Measurements from ENCODE around the gene LY6G6F.

LY6G6F gene

DNA sequence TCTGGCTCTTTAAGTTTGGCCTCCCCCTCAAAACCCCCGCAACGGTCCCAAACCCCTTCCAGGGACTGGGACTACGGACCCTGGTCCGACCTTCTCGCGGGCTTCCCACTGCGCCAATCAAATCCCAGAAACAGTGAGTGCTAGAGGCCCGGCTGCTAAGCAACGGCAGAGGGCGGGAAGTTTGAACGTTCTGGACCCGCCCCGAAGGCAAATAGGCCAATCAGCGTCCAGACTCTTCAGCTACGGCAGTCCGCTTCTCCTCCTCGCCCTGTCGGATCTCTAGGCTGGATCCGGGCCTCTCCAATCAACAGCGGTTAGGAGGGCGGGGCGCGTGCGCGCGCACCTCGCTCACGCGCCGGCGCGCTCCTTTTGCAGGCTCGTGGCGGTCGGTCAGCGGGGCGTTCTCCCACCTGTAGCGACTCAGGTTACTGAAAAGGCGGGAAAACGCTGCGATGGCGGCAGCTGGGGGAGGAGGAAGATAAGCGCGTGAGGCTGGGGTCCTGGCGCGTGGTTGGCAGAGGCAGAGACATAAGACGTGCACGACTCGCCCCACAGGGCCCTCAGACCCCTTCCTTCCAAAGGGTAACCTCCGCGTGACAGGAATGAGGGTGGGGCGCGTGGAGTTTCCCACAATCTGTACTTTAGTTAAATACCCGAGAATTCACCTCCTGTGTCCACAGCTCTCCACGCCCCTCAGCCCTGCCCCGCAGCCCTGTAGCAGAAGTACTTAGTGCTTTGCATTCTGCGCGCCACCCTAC lies 33.2 kb downstream of the LY6G6F start, which contains the start of gene MSH5:
TSS of gene MSH5 (plus strand) at position 367 of the 758 bp plus-strand sequence. CDS start 462 bp downstream, outside the sequence.
- DNase-seq (ENCODE audit: low spot score) = peak; percentile 94

DNA sequence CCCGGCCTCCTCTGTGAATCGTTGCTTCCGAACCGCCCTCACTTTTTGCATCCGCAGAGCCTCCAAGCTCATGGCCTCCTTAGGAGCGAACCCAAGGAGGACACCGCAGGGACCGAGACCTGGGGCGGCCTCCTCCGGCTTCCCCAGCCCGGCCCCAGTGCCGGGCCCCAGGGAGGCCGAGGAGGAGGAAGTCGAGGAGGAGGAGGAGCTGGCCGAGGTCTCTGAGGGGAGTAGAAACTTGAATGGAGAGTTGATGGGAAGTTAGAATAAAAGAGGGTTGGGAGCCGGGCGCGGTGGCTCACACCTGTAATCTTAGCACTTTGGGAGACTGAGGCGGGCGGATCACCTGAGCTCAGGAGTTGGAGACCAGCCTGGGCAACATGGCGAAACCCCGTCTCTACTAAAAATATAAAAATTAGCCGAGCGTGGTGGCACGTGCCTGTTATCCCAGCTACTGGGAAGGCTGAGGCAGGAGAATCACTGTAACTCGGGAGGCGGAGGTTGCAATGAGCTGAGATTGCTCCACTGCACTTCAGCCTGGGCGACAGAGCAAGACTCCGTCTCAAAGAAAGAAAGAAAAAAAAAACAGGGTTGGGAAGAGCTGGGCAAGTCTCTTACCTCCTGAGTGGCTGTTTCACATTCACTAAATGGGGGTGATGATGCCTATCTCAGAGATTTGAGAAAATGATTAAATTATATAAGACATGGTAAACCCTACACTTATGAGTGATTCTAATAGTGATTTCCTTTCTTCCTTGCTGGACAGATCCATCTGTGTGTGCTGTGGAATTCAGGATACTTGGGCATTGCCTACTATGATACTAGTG lies 33.9 kb downstream of the LY6G6F start:
- DNase-seq (ENCODE audit: low spot score) = no peak

DNA sequence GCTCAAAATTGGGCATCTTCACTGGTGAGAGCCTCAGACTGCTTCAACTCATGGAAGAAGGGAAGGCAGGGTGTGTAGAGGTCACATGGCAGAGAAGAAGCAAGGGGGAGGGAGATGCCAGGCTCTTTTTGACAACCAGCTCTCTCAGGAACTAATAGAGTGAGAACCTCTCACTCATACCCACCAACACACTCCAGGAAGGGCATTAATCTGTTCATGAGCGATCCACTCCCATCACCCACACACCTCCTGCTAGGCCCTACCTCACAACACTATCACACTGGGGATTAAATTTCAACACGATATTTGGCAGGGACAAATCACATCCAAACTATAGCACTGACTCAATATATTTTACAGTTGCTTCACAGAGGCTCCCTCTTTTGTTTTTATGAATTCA lies 35.1 kb downstream of the LY6G6F start:
- no peak for DNase-seq (ENCODE audit: low spot score)

DNA sequence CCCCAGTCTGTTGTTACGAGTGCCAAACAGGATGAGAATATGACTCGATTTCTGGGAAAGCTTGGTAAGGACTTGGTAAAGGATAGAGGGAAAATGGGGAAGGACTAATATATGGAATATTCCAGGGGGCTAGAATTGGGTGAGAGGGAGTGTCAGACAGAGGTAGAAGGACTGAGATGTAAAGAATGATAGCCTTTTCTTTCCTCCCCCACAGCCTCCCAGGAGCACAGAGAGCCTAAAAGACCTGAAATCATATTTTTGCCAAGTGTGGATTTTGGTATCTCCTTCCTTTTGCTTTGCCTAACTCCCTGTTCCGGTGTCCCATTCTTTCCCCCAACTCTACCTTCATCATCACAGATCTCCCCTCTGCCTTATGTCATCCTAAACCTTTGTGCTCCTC lies 36.2 kb downstream of the LY6G6F start:
- DNase-seq (ENCODE audit: low spot score) = no peak

DNA sequence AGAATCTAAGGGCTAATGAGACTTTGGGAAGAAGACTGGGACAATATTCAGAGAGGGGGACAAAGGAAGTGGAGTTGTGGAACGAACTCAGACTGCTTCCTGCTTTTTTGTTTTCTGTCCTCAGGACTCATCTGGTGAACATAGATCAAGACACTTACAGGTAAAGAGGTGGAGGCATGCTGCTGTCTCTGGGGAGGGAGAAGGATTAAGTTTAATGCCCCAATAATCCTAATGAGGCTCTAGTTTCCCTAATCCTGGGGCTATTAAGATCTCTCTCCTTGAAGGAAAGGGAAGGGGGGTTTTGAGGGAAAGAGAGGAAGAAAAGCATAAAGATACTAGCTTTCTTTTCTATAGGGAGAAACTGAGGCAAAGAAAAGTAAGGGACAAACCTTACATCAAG lies 37.8 kb downstream of the LY6G6F start:
- peak; percentile 60 for DNase-seq (ENCODE audit: low spot score)

DNA sequence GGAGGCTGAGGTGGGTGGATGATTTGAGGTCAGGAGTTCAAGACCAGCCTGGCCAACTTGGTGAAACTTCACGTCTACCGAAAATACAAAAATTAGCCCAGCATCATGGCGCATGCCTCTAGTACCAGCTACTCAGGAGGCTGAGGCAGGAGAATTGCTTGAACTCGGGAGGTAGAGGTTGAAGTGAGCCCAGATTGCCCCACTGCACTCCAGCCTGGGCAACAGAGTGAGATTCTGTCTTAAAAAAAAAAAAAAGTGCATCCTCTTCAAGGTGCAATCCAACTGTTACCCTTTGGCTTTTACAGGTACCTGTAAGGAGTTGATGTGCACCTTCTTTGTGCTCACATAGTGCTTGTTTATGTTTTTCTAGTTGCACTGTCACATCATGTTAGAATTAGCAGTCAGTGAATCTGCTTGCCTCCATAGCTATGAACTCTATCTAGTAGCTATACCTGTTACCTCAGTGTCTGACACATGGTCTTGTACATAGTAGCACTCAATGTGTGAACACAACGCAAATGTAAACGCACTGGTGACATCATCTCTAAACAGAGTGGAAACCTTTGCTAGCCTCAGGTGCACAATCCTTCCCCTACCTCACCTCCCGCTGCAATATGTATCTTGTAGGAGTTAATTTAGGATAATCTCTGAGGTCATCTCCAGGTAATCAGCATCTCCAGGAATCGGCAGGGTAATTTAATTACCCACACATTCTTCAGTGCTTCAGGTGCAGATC lies 42.8 kb downstream of the LY6G6F start:
- no peak for DNase-seq (ENCODE audit: low spot score)

DNA sequence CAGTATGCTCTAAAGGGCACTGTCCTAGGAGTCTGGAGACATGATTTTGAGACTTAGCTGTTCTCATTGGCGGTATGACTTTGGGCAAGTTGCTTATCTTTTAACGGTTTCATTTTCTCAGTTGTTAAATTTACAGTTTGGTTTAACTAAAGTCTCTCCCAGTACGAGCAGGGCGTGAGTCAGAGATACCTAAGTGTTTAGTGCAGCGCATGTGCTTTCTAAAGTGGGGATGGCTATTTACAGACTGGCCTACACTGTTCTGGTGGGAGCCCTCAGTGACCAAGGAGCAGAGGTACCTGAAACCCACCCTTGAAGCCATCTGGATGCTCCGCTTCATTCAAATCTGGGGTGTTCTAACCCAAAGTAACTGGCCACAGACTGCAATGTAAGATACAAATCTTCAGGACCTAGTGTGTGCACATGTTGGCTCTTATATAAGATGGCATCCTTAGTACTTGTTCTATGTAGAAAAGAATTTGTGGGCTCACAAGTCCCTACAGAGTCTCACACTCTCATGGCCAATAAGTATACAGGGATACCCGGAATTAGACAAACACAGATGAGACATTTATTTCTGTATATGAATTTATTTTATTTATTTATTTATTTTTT lies 43.9 kb downstream of the LY6G6F start:
- no peak for DNase-seq (ENCODE audit: low spot score)

DNA sequence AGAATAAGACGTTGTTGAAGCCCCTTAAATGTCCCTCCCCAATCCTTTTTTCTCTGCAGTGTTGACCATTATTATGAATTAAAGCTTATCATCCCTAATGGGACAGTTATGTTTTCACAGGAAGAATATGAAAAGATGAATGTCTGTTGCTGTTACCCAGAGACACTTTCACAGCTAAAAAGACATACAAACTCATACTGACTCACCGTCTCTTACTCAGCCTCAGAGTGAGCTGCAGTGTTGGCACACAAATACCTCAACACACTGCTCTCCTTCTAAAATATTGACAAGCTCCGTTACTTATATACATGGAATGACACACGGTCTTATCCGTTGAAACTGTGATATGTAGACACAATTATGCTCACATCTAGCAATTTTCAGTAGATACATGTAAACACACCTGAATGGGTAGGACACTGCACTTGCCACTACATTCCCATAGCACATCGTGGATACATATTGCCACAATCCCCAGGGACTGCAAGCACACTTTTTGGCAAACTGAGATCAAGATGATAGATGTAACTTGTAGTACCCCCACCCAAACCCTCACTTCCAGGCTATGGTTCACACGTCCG lies 46.2 kb downstream of the LY6G6F start:
- no peak for DNase-seq (ENCODE audit: low spot score)

DNA sequence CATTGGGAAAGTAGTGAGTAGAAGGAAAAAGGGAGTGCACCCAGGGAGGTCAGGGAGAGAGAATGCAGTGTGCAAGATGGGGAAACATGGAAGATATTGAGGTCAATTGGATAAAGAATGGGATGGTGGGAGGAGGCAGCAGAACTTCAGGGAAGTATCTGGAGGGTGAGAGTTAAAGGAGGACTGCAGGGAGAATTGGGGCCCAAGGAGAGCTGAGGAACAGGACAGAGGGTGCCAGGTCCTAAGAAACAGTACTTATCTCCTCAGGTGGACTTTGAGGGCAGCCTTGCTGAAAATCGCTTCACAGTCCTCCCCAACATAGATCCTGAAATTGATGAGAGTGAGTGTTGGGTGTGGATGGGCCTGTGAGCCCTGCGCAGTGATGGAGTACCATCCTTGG lies 51.6 kb downstream of the LY6G6F start:
- no peak for DNase-seq (ENCODE audit: low spot score)

Measured in D341Med (cell line).